ENCODE measurements around the gene FNDC4. TPM values are rescaled to one million over a fixed set of nuclear protein-coding genes. Genes with fewer than 3 reads are reported as not detected.

The FNDC4 gene
- total RNA-seq, 1 donor from 2014 or later, result 10.5 TPM

GRCh38 chr2:27498975-27499374 lies 4.0 kb upstream of the FNDC4 start:
- H3K27ac Mint-ChIP-seq (ENCODE audit: unreplicated experiment), result no peak overlapping the region
- H3K36me3 Mint-ChIP-seq (ENCODE audit: unreplicated experiment), result no peaks in the 10 kb centered on the region
- DNase-seq (ENCODE audit: extremely low spot score, unreplicated experiment), result no peak
- H3K4me3 Mint-ChIP-seq (ENCODE audit: unreplicated experiment), result no peak overlapping the region
- TF ChIP-seq CTCF (IDR thresholded peaks at IDR 0.05), result no peak
- peaks cover 53% of the 10 kb centered on the region for H3K27me3 Mint-ChIP-seq (ENCODE audit: unreplicated experiment)
- peaks cover 6% of the 10 kb centered on the region for H3K4me1 Mint-ChIP-seq (ENCODE audit: unreplicated experiment)
- H3K9me3 Mint-ChIP-seq (ENCODE audit: unreplicated experiment), result no peaks in the 10 kb centered on the region

GRCh38 chr2:27497288-27497627 lies 2.3 kb upstream of the FNDC4 start:
- Mint-ChIP-seq H3K27ac (ENCODE audit: unreplicated experiment) (no peak overlapping the region), H3K27me3 (ENCODE audit: unreplicated experiment) (peaks cover 47% of the 10 kb centered on the region), H3K9me3 (ENCODE audit: unreplicated experiment) (no peaks in the 10 kb centered on the region), H3K4me3 (ENCODE audit: unreplicated experiment) (no peak overlapping the region), H3K36me3 (ENCODE audit: unreplicated experiment) (no peaks in the 10 kb centered on the region), H3K4me1 (ENCODE audit: unreplicated experiment) (peaks cover 6% of the 10 kb centered on the region)
- no peak for TF ChIP-seq CTCF (IDR thresholded peaks at IDR 0.05)
- no peak for DNase-seq (ENCODE audit: extremely low spot score, unreplicated experiment)

GRCh38 chr2:27496357-27497287 lies 1.6 kb upstream of the FNDC4 start, which contains the start of gene GCKR:
TSS of gene GCKR (plus strand) at chr2:27496839. CDS start at chr2:27496905, 66 bp downstream.
- peaks cover 42% of the 10 kb centered on the region for H3K27me3 Mint-ChIP-seq (ENCODE audit: unreplicated experiment)
- peaks cover 6% of the 10 kb centered on the region for H3K4me1 Mint-ChIP-seq (ENCODE audit: unreplicated experiment)
- no peak within 1 kb of the TSS for H3K27ac Mint-ChIP-seq (ENCODE audit: unreplicated experiment)
- DNase-seq (ENCODE audit: extremely low spot score, unreplicated experiment), result no peak
- H3K4me3 Mint-ChIP-seq (ENCODE audit: unreplicated experiment), result peak within 1 kb of the TSS; percentile 83
- H3K9me3 Mint-ChIP-seq (ENCODE audit: unreplicated experiment), result no peaks in the 10 kb centered on the region
- TF ChIP-seq CTCF (IDR thresholded peaks at IDR 0.05), result no peak
- H3K36me3 Mint-ChIP-seq (ENCODE audit: unreplicated experiment), result no peaks in the 10 kb centered on the region

- H3K4me3 Mint-ChIP-seq (ENCODE audit: unreplicated experiment), result peak overlapping the region; percentile 83
- H3K4me1 Mint-ChIP-seq (ENCODE audit: unreplicated experiment), result peaks cover 6% of the 10 kb centered on the region
- H3K9me3 Mint-ChIP-seq (ENCODE audit: unreplicated experiment), result no peaks in the 10 kb centered on the region
- H3K27me3 Mint-ChIP-seq (ENCODE audit: unreplicated experiment), result peaks cover 37% of the 10 kb centered on the region
- H3K27ac Mint-ChIP-seq (ENCODE audit: unreplicated experiment), result no peak overlapping the region
- DNase-seq (ENCODE audit: extremely low spot score, unreplicated experiment), result no peak
- no peak for TF ChIP-seq CTCF (IDR thresholded peaks at IDR 0.05)
- no peaks in the 10 kb centered on the region for H3K36me3 Mint-ChIP-seq (ENCODE audit: unreplicated experiment)
Measured at GRCh38 chr2:27495840-27496356, 898 bp upstream of the FNDC4 start.

DNA sequence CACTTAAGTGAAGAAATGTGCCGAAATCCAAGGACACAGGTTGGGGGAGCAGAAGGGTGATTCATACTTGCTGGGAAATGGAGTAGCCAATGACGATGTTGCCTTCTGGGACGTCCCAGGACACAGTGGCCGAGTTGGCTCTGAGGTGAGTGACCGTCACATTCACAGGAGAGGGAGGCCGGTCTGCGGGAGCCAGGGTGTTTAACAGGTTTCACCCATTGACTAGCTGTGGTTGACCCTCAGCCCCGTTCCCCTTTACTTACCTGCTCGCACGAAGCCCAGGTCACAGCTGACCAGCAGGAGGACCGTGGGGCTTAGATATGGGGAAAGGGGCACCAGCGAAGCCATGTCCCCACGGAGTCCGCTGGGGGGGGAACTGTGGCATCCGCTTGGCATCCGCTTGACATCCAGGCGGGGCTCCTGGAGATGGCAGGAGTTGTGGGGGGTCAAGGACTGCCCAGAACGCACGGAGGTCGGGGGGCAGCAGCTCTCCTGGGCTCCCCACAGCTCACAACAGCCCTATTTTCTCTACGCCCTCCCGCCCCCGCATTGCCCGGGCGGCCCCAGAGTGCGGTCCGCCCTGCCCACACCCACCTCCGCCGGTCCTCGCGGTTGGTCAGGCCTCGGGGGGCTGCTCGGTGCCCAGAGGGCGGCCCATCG lies 586 bp downstream of the FNDC4 start:
- no peaks in the 10 kb centered on the region for H3K9me3 Mint-ChIP-seq (ENCODE audit: unreplicated experiment)
- H3K27me3 Mint-ChIP-seq (ENCODE audit: unreplicated experiment), result peaks cover 37% of the 10 kb centered on the region
- H3K27ac Mint-ChIP-seq (ENCODE audit: unreplicated experiment), result no peak overlapping the region
- DNase-seq (ENCODE audit: extremely low spot score, unreplicated experiment), result no peak
- no peak for TF ChIP-seq CTCF (IDR thresholded peaks at IDR 0.05)
- no peaks in the 10 kb centered on the region for H3K36me3 Mint-ChIP-seq (ENCODE audit: unreplicated experiment)
- peaks cover 10% of the 10 kb centered on the region for H3K4me1 Mint-ChIP-seq (ENCODE audit: unreplicated experiment)
- H3K4me3 Mint-ChIP-seq (ENCODE audit: unreplicated experiment), result peak overlapping the region; percentile 70

Data from osteocyte (in vitro differentiated cells).